GM11168 (cell line): ENCODE measurements around the gene OR2T11.

Experiments used
- in situ Hi-C: fragments of 300-500 bp; cut with MboI; formaldehyde crosslinking; loops from one replicate; pipeline ENCODE4 v1.12.0; 2022; ENCODE audit warnings: low sequenced_read_pairs; ENCODE audit not compliant: unreplicated experiment

The OR2T11 gene

DNA sequence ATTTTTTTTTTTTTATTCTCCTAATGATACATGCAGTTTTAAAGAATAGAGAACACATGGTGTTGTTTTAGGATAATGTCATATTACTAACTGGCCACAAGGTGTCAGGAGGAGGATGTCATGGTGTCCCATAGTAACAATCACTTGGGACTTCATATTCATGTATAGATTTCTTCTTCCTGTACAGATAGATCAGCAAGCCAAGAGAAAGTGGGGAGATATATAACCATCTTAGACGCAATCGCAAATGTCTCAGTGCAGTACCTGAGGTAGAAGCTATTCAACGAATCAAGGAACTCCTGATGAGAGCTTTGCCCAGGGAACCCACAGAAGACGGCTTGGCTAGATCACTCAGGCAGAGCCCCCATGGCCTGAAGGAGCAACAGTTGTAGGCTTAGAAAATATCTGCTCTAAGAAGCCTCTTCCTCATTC lies 12.3 kb downstream of the OR2T11 start:
- in situ Hi-C loops, result no loop called here

DNA sequence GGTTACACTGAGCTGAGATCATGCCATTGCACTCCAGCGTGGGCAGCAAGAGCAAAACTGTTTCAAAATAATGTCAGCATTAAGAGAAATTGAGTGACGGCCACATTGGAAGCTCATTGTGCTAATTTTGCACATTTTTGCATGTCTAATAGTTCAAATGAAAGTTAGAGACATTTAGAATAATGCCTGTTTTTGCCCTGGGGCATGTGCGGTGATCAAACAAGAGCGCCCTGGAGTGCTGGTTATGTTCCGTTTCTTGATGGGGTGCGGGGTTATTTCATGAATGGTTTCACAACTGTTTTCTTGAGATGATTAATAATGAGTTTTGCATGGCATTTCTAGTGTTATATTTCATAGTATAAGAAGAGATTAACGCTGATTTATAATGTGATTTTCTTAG lies 13.1 kb downstream of the OR2T11 start:
- in situ Hi-C loops, result no loop called here

DNA sequence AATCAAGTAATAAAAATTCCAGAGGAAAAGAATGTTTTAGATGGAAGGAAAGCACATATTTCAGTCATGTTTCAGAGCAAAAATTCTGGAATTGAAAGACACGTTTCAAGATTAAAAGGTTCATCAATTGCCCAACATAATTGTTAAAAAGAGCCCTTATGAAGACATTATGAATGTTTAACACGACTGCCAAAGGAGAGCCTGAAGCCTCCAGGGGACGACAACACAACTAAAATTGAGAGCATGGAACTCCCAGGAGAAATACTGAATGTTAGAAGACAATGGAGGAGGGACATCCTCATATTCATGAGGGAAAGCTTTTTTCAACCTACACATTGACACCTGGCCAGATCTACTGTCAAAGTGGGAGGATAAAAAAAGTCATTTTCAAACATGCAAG lies 16.0 kb downstream of the OR2T11 start:
- in situ Hi-C loops, result loop anchor here (5.0 kb wide), 1 partner anchor 63 kb away; no protein-coding TSS in a partner anchor

DNA sequence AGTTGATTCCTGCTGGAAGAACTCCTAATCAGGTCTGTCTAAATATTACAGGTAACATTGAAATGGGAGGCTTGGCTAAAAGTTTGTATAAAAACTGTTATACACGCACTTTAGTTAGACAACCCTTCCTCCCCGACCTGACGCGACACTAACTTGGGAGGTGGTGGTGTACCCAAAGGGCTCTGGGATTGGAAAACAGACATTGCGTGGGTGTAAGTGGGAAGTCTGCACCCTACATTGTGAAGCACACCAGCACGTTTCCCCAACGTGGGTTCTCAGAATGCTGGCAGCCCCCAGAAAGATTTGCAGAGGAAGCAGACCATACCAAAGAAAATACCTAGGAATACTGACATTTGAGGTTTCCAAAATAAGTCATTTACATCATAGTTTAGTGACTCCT lies 16.8 kb downstream of the OR2T11 start:
- in situ Hi-C loops, result loop anchor here (5.0 kb wide), 1 partner anchor 64 kb away; no protein-coding TSS in a partner anchor

DNA sequence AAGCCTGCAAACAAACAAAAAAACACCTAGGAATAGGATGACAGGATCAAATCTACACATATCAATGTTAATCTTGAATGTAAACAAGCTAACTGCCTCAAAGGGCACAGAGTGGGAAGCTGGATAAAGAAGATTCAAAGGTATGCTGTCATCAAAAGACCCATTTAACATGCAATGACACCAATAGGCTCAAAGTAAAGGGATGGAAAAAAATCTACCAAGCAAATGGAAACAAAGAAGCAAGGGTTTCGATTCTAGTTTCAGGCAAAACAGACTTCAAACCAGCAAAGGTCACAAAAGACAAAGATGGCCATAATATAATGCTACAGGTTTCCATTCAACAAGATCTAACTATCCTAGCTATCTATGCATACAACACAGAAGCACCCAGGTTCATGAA lies 21.1 kb downstream of the OR2T11 start:
- in situ Hi-C loops, result no loop called here

DNA sequence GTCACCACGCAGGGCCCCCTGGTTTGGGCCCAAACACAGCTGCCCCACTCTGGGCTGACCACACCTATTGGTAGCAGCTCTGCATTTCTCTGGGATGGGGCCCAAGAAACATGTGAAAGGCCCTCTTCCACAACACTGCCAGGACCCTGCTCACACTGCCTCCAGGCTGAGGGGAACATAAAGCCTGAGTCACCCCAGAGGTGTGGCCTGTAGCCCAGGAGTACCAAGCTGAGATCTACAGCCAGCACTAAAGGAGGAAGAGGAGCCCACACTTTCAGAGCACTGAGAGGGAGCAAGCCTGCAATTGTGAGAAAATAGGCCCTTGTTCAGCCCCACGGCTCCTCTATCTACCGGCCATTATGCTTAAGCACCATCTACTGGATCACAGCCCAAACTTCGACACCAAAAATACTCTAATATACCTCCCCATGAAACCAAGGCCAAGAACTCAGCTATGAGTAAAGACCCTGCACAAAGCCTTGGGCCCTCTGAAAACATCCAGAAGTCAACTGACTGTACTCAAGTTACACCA lies 22.9 kb downstream of the OR2T11 start:
- in situ Hi-C loops, result no loop called here

DNA sequence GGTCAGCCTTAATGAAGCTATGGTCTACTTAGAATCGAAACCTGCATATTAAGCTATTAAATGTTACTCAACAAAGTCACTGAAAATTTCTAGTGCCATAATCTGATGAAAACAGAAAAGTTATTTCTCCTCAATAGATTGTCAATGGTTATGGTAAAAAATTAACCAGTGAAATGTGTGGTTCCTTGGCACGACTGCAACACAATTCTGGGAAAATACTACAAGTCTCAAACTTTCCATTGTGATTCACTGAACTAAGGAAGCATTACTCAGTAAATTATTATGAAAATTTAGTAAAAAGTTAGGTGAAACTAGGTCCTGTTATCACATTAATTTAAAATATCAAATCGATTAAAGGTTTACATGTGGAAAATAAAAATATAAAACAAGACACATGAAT lies 24.6 kb downstream of the OR2T11 start:
- in situ Hi-C loops, result no loop called here

DNA sequence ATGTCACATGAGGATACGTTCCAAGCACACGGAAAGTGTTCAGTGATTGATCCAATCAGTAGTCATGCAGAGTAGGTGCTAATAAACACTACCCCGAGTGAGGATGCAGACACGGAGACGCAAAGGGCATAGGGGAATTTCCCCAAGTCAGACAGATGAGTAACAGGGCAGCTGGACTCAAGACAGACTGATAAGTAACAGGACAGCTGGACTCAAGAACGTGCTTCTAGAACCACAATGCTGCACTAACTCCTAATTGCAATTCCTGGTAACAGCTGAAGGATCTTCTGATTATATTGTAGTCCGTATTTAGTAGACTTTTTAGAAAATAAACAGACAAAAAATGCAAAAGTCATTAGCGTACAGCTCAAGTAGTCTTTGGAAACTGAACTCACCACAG lies 35.5 kb downstream of the OR2T11 start:
- in situ Hi-C loops, result no loop called here

DNA sequence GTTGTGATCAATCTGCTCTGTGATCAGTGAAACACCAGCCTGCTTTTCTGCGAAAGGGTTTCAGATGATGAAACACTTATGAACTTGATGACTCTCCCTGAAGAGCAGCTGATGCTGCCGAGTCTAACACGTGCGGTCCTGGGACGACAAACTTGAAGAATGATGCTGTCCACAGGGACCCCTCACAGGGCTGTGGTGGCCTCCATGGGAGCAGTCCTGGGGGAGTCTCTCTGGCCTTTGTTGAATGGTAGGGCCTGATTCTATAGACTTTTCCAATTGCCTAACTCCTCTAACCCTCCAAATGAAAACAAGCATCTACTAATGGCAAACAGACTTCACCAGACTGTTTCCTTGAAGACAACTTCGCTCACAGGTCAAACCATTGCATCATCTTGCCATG lies 37.3 kb downstream of the OR2T11 start, which contains the start of gene OR2T10:
Gene OR2T10 (minus strand): TSS at position 112 of the 400 bp plus-strand sequence. CDS start 3,932 bp downstream, outside the sequence.
- in situ Hi-C loops, result no loop called here

DNA sequence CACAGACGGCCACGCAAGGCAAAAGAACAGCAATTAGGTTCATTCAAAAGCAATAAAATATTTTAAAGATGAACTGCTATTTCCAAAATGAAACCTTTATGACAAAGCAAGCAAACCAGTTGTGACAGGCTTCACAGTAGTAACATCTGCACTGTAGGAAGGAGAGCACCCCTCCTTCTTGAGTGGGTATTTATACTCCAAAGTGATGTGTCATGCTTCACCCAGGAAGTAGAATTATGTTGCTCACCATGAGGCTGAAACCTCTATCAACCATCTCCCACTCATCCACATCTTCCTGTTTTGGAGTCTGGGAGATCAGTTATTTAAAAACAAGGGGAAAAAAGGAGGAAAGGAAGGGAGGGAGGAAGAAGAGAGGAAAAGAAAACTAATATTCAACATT lies 38.3 kb downstream of the OR2T11 start:
- in situ Hi-C loops, result no loop called here

DNA sequence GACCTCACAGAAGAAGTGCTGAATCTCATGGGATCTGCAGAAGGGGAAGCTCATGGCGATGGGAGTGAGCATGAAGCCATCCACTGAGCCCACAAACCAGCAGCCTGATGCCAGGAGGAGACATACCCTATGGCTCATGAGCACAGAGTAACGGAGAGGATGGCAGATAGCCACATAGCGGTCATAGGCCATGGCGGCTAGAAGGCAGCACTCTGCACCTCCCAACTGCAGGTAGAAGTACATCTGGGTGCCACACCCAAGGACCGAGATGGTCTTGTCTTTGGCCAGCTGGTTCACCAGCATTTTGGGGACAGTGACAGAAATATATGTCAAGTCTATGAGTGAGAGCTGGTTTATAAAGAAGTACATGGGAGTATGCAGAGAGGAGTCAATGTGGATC lies 41.7 kb downstream of the OR2T11 start:
- in situ Hi-C loops, result no loop called here

DNA sequence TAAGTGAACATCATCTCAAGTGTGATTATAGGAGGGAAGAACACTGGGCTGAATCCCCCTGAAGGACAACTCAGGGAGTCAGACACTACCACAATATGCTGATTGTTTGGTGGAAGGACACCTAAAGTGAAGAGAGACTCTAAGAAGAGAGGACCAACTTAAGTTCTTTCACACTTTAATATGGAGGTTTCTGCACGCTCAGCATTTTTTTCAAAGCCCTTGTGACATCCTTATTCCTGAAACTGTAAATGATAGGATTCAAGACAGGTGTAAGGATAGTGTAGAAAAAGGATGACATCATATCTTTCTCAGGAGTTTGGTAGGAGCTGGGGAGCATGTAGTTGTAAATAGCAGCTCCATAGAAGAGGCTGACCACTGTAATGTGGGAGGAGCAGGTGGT lies 42.2 kb downstream of the OR2T11 start:
- in situ Hi-C loops, result no loop called here

DNA sequence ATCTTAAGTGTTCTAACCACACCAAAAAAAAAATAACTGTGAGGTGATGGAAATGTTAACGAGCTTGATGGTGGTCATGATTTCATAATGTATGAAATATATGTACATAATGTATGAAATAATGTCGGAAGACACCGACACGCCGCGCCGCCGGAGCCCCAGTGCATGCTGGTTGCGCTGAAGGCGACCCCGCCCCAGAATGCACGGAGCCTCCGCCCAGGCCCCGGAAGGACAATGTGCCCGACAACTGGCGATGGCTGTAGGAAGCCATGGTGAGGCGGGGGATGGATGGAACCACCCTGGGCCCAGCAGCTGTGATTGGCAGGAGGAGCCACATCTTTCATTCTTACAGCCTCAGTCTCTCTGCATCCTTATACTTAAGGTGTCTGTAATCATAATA lies 44.8 kb downstream of the OR2T11 start:
- in situ Hi-C loops, result no loop called here

DNA sequence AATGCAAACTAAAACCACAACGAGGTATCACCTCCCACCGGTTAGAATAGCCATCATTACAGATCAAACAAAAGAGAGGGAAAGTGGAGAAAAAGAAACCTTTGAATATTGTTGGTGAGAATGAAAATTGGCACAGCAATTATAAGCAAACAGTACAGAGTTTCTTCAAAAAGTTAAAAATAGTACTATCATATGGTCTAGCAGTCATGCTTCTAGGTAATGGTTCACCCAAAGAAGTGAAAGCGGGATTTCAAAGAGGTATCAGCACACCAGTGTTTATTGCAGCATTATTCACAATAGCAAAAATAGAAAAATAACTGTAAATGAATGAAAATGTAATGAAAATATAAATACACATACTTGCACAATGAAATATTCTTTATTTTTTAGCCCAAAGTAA lies 45.6 kb downstream of the OR2T11 start:
- in situ Hi-C loops, result no loop called here

DNA sequence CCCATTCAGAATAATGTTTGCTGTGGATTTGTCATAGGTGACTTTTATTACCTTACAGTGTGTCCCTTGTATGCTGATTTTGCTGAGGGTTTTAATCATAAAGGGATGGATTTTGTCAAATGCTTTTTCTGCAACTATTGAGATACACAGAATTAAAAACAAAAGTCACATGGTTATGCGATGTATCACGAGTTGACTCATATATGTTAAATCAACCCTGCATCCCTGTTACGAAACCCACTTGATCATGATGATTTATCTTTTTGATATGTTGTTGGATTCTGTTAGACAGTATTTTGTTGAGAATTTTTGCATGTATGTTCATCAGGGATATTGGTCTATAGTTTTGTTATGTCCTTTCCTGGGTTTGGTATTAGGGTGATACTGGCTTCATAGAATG lies 49.6 kb downstream of the OR2T11 start:
- in situ Hi-C loops, result no loop called here

DNA sequence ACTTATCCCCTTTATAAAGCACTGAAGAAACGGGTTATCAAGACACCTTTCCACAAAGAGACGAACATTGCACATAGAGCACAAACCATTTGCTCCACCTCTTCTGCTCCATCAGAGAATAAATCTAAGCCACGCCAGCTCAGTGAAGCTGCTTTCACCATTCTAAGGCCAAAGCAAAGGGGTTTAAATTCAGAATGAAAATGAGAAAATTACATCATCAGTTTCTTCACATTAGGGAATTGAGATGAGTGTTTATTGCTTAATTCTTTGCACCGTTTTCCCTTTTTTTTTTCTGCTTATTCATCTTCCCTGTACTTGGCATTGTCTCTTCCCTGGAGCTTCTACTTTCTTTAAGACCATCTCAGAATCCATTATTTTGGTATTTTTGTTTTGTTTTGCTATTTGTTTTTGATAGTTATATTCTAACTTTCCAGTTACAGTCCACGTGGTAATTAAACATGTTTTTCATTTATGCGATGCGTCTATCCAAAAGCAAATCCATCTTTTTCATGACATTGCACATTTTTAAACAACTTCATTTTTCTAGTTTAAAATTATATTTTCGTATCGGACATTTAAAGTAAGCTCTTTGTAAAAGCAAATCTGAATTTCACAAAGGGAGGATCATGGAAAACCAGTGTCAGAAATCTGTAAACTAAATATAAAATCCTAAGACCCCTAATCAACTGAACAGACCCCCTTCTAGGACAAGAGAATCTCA lies 58.5 kb downstream of the OR2T11 start:
- in situ Hi-C loops, result no loop called here

DNA sequence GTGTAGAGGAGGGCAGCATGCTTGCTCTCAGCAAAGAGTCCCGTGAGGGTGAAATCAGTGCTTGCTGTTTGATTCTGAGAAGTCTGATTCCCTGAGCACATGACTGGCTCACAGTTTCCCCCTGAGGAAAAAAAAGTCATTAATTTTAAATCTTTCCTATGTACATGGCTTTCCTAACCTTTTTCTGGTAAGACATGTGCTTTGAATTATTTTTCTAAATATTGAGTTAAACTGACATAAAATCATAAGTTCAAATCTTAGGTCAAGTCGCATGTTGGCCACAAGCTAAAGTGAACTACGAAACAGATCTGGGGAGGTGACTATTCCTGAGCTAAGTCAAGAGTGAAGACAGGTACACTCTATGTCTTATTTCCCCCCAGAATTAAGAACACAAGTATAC lies 60.2 kb downstream of the OR2T11 start, which contains the start of gene OR2T34:
Gene OR2T34 (minus strand): TSS at position 101 of the 400 bp plus-strand sequence. CDS start 0 bp downstream, at position 101.
- in situ Hi-C loops, result loop anchor here (5.0 kb wide), 1 partner anchor 97 kb away; no protein-coding TSS in a partner anchor

DNA sequence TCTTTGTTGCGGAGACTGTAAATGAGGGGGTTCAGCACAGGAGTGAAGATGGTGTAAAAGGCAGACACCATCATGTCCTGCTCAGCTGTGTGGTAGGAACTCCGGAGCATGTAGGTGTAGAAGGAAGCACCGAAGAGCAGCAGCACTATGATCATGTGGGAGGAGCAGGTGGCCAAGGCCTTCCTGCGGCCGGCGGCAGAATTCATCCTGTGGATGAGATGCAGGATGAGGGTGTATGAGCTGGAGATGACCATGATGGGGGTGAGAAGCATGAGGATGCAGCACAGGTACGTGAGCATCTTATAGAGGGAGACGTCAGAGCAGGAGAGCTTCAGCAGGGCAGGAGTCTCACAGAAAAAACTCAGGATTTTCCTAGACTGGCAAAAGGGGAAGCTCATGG lies 61.0 kb downstream of the OR2T11 start:
- in situ Hi-C loops, result loop anchor here (5.0 kb wide), 1 partner anchor 97 kb away; no protein-coding TSS in a partner anchor
